DND-41 (cell line): ENCODE results near the gene FAM118B.

ENCODE experiments used
- EZH2 ChIP-seq: IDR thresholded peaks from 3 replicates; pipeline ENCODE4 v1.6.1; 2012; ENCODE audit warnings: borderline replicate concordance, low read depth, mild to moderate bottlenecking, moderate library complexity, low read length, inconsistent platforms; ENCODE audit not compliant: severe bottlenecking
- TF ChIP-seq, protein P1 (sequence below): IDR thresholded peaks from 2 replicates; pipeline ENCODE4 v1.5.1; 2012; ENCODE audit warnings: borderline replicate concordance, low read length, moderate library complexity, mild to moderate bottlenecking; ENCODE audit not compliant: poor library complexity, severe bottlenecking; ENCODE audit errors: extremely low read depth

- TF ChIP-seq EZH2, result no peak
- TF ChIP-seq, protein P1, sequence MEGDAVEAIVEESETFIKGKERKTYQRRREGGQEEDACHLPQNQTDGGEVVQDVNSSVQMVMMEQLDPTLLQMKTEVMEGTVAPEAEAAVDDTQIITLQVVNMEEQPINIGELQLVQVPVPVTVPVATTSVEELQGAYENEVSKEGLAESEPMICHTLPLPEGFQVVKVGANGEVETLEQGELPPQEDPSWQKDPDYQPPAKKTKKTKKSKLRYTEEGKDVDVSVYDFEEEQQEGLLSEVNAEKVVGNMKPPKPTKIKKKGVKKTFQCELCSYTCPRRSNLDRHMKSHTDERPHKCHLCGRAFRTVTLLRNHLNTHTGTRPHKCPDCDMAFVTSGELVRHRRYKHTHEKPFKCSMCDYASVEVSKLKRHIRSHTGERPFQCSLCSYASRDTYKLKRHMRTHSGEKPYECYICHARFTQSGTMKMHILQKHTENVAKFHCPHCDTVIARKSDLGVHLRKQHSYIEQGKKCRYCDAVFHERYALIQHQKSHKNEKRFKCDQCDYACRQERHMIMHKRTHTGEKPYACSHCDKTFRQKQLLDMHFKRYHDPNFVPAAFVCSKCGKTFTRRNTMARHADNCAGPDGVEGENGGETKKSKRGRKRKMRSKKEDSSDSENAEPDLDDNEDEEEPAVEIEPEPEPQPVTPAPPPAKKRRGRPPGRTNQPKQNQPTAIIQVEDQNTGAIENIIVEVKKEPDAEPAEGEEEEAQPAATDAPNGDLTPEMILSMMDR, result no peak
Observed at GRCh38 chr11:126311401-126312291, 100.1 kb downstream of the FAM118B start.
